Measurements from ENCODE around the gene JPH3.

GRCh38 chr16:87687126-87687910 lies 85.0 kb downstream of the JPH3 start:
- no peak for TF ChIP-seq KAT7 (CRISPR knock-in tag; IDR thresholded peaks at IDR 0.05; ENCODE audit: borderline replicate concordance)
- TF ChIP-seq, protein P1, sequence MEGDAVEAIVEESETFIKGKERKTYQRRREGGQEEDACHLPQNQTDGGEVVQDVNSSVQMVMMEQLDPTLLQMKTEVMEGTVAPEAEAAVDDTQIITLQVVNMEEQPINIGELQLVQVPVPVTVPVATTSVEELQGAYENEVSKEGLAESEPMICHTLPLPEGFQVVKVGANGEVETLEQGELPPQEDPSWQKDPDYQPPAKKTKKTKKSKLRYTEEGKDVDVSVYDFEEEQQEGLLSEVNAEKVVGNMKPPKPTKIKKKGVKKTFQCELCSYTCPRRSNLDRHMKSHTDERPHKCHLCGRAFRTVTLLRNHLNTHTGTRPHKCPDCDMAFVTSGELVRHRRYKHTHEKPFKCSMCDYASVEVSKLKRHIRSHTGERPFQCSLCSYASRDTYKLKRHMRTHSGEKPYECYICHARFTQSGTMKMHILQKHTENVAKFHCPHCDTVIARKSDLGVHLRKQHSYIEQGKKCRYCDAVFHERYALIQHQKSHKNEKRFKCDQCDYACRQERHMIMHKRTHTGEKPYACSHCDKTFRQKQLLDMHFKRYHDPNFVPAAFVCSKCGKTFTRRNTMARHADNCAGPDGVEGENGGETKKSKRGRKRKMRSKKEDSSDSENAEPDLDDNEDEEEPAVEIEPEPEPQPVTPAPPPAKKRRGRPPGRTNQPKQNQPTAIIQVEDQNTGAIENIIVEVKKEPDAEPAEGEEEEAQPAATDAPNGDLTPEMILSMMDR (IDR thresholded peaks at IDR 0.05) = no peak
- TF ChIP-seq, protein P2, sequence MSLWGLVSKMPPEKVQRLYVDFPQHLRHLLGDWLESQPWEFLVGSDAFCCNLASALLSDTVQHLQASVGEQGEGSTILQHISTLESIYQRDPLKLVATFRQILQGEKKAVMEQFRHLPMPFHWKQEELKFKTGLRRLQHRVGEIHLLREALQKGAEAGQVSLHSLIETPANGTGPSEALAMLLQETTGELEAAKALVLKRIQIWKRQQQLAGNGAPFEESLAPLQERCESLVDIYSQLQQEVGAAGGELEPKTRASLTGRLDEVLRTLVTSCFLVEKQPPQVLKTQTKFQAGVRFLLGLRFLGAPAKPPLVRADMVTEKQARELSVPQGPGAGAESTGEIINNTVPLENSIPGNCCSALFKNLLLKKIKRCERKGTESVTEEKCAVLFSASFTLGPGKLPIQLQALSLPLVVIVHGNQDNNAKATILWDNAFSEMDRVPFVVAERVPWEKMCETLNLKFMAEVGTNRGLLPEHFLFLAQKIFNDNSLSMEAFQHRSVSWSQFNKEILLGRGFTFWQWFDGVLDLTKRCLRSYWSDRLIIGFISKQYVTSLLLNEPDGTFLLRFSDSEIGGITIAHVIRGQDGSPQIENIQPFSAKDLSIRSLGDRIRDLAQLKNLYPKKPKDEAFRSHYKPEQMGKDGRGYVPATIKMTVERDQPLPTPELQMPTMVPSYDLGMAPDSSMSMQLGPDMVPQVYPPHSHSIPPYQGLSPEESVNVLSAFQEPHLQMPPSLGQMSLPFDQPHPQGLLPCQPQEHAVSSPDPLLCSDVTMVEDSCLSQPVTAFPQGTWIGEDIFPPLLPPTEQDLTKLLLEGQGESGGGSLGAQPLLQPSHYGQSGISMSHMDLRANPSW (CRISPR knock-in tag; conservative IDR thresholded peaks at IDR 0.05; ENCODE audit: low read depth) = no peak
